Measurements from ENCODE around the gene QSOX1.

QSOX1 gene

GRCh38 chr1:180217006-180217405, 62.3 kb downstream of the QSOX1 start:
- no peak for DNase-seq (ENCODE audit: low spot score)

- DNase-seq (ENCODE audit: low spot score), result no peak
Measured at GRCh38 chr1:180218806-180219765, 64.4 kb downstream of the QSOX1 start.

GRCh38 chr1:180219776-180220175, 65.1 kb downstream of the QSOX1 start:
- DNase-seq (ENCODE audit: low spot score), result no peak

- no peak for DNase-seq (ENCODE audit: low spot score)
Measured at GRCh38 chr1:180221462-180221861, 66.8 kb downstream of the QSOX1 start.

GRCh38 chr1:180224902-180225301, 70.2 kb downstream of the QSOX1 start:
- no peak for DNase-seq (ENCODE audit: low spot score)

GRCh38 chr1:180225403-180225802, 70.7 kb downstream of the QSOX1 start:
- DNase-seq (ENCODE audit: low spot score), result no peak

GRCh38 chr1:180227861-180228647, 73.4 kb downstream of the QSOX1 start:
- no peak for DNase-seq (ENCODE audit: low spot score)

- no peak for DNase-seq (ENCODE audit: low spot score)
Measured at GRCh38 chr1:180228648-180229482, 74.2 kb downstream of the QSOX1 start.

GRCh38 chr1:180229483-180230415, 75.1 kb downstream of the QSOX1 start, which contains the start of gene LHX4:
Gene LHX4, plus strand, starts transcription at chr1:180230264. Its CDS starts 266 bp downstream, at chr1:180230530.
- peak; percentile 74 for DNase-seq (ENCODE audit: low spot score)

- DNase-seq (ENCODE audit: low spot score), result no peak
Measured at GRCh38 chr1:180230416-180230790, 75.7 kb downstream of the QSOX1 start.

- peak; percentile 72 for DNase-seq (ENCODE audit: low spot score)
Measured at GRCh38 chr1:180230791-180231505, 76.3 kb downstream of the QSOX1 start.

- DNase-seq (ENCODE audit: low spot score), result peak; percentile 89
Measured at GRCh38 chr1:180231506-180231921, 76.8 kb downstream of the QSOX1 start.

- no peak for DNase-seq (ENCODE audit: low spot score)
Measured at GRCh38 chr1:180231936-180232335, 77.3 kb downstream of the QSOX1 start.

- no peak for DNase-seq (ENCODE audit: low spot score)
Measured at GRCh38 chr1:180232521-180233043, 77.9 kb downstream of the QSOX1 start.

GRCh38 chr1:180233191-180234011, 78.7 kb downstream of the QSOX1 start:
- DNase-seq (ENCODE audit: low spot score), result no peak

- peak; percentile 24 for DNase-seq (ENCODE audit: low spot score)
Measured at GRCh38 chr1:180234369-180235076, 79.9 kb downstream of the QSOX1 start.

GRCh38 chr1:180235077-180235501, 80.4 kb downstream of the QSOX1 start:
- no peak for DNase-seq (ENCODE audit: low spot score)

All from LoVo (cell line).